LNCaP clone FGC (cell line): Measurements from ENCODE around the gene NFKB1.

Experiments used
- DNase-seq: peaks from one replicate; pipeline ENCODE4 v3.0.0-alpha.2; 2011; ENCODE audit warnings: low read depth
- H3K4me3 ChIP-seq: 2 replicates; pipeline ENCODE4 v1.5.1; 2011; ENCODE audit warnings: mild to moderate bottlenecking, low read depth, low read length, control low read depth
- TF ChIP-seq, protein P1 (sequence below): IDR thresholded peaks from 2 replicates; pipeline ENCODE4 v1.5.1; 2012; ENCODE audit warnings: mild to moderate bottlenecking; ENCODE audit not compliant: control insufficient read depth, insufficient read depth; ENCODE audit errors: extremely low read depth

The NFKB1 gene

DNA sequence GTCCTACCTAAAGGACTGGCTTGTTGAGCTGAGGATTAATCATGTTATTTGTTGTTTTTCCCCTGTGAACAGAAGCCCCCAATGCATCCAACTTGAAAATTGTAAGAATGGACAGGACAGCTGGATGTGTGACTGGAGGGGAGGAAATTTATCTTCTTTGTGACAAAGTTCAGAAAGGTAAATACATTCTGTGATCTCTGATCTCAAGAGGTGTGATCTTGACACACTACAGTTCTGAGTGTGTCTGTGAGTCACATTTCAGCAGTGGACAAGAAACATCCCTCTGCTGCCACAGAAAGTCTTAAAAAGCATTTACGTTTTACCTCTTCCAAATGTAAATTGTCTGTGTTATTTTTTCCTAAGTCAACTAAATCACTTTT, 79.3 kb downstream of the NFKB1 start:
- no peak overlapping the region for H3K4me3 ChIP-seq
- TF ChIP-seq, protein P1, sequence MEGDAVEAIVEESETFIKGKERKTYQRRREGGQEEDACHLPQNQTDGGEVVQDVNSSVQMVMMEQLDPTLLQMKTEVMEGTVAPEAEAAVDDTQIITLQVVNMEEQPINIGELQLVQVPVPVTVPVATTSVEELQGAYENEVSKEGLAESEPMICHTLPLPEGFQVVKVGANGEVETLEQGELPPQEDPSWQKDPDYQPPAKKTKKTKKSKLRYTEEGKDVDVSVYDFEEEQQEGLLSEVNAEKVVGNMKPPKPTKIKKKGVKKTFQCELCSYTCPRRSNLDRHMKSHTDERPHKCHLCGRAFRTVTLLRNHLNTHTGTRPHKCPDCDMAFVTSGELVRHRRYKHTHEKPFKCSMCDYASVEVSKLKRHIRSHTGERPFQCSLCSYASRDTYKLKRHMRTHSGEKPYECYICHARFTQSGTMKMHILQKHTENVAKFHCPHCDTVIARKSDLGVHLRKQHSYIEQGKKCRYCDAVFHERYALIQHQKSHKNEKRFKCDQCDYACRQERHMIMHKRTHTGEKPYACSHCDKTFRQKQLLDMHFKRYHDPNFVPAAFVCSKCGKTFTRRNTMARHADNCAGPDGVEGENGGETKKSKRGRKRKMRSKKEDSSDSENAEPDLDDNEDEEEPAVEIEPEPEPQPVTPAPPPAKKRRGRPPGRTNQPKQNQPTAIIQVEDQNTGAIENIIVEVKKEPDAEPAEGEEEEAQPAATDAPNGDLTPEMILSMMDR: no peak
- DNase-seq: no peak

- no peak overlapping the region for H3K4me3 ChIP-seq
- DNase-seq: no peak
- TF ChIP-seq, protein P1: no peak
Measured at GRCh38 chr4:102584091-102584490, 82.9 kb downstream of the NFKB1 start.

- TF ChIP-seq, protein P1: no peak
- no peak for DNase-seq
- no peak overlapping the region for H3K4me3 ChIP-seq
Measured at GRCh38 chr4:102585329-102585728, 84.2 kb downstream of the NFKB1 start.

- TF ChIP-seq, protein P1: no peak
- DNase-seq: no peak
- H3K4me3 ChIP-seq: no peak overlapping the region
Measured at GRCh38 chr4:102586002-102586643, 85.0 kb downstream of the NFKB1 start.

- no peak for DNase-seq
- H3K4me3 ChIP-seq: no peak overlapping the region
- TF ChIP-seq, protein P1: no peak
Measured at GRCh38 chr4:102586644-102587021, 85.5 kb downstream of the NFKB1 start.

- no peak overlapping the region for H3K4me3 ChIP-seq
- no peak for DNase-seq
- TF ChIP-seq, protein P1: no peak
Measured at GRCh38 chr4:102589743-102590142, 88.6 kb downstream of the NFKB1 start.

- H3K4me3 ChIP-seq: no peak overlapping the region
- no peak for DNase-seq
- TF ChIP-seq, protein P1: no peak
Measured at GRCh38 chr4:102592256-102592655, 91.1 kb downstream of the NFKB1 start.
